GM19043 (cell line): ENCODE results near the gene RNF4.
"Not testable (repeated sequence)": the region's sequence is repeated elsewhere in the genome, so short reads cannot be mapped to it uniquely, and the experiment has no call there.

Experiments used
- ATAC-seq: cut with Tn5 transposase; IDR thresholded peaks from one replicate; pipeline ENCODE4 v1.9.1; 2021; ENCODE audit warnings: low read depth; ENCODE audit not compliant: unreplicated experiment

The RNF4 gene, protein sequence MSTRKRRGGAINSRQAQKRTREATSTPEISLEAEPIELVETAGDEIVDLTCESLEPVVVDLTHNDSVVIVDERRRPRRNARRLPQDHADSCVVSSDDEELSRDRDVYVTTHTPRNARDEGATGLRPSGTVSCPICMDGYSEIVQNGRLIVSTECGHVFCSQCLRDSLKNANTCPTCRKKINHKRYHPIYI

DNA sequence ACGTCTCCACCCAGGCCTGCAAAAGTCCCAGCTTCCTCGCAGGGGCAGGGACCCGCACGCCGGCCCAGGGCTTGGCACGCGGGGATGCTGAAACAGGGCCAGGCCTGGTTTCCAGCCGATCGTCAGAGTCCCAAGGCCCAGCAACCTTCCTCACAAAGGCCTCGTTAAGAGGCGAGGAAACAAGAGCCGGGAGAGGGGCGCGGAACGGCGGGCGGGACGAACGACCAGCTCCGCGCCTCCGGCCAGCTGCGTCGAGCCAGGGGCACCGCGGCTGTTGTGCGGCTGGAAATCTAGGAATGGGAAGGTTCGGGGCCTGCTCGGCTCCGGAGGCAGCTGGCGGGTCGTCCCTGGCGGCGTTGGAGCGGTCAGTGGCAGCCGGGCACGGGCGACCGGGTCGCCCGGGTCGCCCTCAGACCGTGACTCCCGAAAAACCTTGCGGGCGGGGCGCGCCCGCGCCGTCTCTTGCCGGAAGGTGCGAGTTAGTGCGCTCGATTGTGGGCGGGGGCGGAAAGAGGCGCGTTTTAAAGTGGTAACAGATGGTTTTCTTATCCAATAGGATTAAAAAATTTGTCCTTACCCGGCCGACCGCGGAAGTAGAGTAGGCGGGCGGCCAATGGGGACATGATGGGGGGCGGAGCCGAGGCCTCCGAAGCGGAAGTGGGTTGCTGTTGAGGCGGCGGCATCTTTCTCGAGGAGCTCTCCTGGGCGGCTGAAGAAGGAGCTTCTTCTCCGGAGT is at the start of gene RNF4:
RNF4 (plus strand) TSS at position 651 of the 736 bp plus-strand sequence. CDS start 21,388 bp downstream, outside the sequence.
- peak; percentile 75 for ATAC-seq

DNA sequence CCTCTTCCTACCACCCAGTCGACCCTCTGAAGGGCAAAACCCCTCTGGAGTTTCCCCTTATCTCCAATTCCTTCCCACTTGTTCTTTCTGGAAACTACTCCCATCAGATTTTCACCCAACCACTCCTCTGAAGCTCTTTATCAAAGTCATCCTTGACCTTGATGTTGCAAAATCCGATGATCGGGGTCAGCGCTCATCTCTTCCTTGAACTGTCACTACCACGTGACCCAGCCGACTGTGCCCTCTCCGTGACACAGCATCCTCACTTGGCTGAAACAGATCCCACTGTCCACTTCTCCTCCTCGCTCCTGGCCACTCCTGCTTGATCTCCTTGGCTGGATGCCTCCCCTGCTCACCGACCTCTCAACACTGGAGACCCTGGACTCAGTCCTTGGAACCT is 49.1 kb upstream of the RNF4 start:
- no peak for ATAC-seq

DNA sequence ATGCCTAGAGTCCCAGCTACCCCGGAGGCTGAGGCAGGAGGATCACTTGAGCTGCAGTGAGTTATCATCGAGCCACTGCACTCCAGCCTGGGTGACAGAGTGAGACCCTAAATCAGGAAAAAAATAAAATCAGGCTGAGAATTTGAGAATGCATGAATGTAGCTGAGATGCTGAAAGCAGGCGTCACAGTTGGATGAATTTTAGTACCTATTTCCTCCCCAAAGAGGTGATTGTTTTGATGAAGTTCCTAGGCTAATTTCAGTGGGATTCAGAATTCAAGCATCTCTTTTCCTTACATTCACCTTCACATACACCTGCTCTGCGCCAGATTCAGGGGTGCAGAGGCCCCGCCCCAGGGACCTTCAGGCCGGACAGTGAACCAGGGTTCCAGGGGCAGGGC is 47.0 kb upstream of the RNF4 start:
- ATAC-seq = no peak

DNA sequence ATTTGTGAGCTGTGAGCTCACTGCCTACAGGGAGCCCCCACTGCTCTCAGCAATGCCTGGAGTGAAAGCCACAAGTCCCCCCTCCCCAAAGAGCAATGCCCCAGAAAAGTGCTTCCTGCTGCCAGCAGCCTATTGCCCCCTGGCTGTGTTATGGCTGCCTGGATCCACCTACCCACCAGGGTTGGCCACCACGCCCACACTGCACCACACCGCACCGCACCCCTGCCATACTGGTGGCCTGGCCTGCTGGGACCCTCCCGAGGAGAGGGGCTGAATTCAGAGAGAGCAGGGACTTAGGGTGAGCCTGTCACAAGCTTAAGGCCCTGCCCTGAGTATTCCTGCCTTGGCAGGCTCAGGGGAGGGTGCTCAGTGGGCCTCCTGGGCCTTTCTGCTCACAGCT is 45.8 kb upstream of the RNF4 start:
- no peak for ATAC-seq

DNA sequence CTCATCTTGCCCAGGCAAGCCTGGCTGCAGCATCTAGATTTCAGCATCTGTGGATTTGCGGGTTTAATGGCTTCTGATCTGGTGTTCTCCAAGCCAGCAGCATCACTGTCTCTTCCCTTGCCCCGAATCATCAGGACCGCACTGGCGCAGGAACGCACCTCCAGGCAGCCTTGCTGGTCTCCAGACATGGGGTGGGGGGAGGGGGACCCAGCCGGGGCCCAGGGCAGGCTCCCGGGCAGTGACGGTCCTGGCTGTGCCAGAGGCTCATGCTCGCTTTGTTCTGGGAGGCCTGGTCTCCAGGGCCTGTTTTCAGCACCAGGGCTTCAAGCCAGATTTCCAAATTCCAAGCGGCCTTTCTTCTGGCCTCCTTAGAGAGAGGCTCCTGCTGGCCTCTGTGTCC is 45.2 kb upstream of the RNF4 start:
- no peak for ATAC-seq

DNA sequence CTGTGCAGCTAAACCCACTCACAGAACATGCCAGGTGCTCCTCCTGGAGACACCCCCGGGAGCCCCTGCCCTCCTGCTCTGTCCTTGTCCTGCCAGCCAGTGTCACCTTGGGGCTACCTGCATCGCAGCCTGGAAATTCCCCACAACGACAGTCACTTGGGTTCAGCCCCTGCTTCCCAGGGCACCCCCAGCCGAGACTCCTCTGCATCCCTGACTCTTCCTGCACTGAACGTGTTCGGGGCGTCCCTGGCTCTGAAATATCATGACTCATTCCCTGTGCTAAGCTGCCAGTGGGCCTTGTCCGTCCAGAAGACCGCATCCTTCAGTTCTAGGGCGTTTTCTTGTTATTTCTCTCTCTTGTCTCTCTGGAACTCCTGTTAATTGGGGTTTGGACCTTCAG is 44.3 kb upstream of the RNF4 start:
- no peak for ATAC-seq

DNA sequence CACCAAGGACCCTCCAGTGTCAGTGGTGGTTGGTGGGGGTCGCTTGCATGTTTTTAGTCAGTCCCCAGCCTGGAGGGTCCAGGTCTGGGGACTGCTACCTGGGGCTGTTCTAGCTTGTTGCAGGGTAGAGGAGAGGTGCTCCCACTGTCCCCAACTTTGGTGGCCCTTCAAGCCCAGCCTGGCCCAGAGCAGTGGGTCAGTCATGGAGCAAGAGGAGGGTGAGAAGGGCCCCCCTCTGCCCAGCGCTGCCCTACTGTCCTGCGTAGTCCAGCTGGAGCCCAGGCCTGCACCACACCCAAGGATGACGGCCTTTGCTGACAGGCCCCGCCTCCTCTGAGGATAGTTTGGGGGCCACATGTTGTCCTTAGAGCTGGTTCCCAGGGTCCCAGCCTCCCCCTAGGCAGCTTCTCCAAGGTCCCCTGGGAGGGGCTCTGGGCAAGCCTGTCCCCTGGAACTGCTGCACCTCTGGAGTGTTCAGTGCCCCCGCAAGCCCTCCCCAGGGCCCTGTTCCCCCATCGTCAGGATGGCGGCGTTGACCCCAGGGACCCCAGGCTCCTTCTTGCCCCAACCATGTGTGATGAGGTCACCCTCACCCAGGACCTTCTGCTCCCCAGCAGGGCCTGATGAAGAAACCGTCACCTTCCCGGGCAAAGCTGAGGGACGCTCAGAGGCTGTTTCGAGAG is 43.4 kb upstream of the RNF4 start:
- ATAC-seq = no peak

DNA sequence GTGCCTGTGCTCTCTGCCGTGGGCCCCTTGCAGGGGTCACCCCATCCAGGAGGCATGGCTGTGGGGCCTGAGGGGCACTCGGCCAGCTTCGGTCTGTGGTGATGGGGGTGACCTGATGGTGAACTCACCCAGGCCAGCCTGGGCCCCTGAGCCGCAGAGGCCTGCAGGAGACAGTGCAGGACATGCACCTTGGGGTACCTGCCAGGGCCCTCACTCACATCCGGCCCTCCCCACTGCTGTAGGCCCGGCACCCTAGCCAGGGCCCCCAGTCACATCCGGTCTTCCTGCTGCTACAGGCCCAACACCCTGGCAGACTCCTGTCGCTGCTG is 42.9 kb upstream of the RNF4 start:
- ATAC-seq = no peak

DNA sequence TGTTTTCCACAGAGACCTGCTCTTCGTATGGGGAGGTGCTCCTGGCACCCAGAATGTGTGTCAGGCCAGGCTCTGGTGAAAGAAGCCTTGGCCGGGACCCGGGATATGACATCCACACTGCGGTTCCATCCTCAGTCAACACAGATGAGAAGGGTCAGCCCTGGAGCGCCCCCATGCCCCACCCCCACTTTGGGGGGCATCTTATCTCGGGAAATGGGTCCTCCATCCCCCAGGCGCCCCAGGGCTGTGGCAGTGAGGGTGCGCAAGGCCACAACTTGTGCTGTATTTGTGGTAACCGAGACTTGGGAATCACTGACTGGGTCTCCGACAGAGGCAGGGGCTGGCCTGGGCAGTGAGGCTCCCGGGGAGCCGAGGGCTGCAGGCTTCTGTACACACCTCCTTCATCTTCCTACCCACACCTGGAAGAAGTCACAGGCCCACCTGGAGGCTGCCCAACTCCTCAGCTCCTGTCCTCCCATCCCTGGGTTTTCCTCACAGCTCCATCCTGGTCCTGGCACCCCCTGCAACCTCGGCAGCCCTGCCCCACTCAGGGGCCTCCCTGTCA is 42.1 kb upstream of the RNF4 start:
- ATAC-seq = no peak

DNA sequence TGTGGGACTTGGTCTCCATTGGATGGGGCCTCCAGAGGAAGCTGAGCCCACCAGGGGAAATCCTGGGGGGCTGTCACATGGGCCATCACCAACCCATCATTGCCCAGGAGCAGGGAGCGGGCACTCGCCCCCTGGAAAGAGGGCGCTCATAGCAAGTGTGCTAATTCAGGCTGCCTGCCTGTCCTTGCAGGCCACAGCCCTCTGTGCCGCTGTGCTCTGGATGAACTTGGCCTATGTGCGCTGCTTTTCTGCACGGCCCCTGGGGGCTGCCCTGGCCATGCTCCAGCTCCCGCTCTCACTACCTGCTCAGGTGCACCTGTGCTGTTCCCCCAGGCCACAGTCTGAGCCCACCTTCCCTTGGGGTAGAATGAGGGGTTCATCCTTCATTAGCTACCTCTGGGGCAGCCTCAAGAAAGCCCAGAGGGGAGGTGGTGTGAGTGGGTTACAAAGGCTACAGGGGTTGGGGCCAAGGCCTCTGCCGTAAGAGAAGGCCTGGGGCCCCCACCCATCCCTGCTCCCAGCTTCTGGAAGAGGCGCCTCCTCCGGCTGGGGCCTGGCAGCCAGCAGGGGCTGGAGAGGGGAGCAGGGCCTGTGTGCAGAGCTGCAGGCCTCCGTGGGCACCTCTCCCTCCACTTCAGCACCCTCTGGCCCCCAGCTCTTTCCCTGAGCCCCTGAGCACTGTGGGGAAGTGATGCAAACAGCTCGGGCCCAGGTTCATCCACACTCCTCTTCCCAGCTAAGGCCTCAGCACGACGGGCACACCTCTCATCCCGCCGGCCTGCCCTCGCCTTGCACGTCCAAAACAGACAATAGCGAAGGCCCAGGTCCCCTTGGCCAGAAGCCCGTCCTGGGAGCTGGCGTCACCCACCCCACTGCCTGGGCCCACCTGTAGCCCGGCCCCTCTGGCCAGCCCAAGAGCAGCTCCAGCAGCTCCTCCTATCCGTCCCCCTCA is 41.2 kb upstream of the RNF4 start:
- no peak for ATAC-seq

DNA sequence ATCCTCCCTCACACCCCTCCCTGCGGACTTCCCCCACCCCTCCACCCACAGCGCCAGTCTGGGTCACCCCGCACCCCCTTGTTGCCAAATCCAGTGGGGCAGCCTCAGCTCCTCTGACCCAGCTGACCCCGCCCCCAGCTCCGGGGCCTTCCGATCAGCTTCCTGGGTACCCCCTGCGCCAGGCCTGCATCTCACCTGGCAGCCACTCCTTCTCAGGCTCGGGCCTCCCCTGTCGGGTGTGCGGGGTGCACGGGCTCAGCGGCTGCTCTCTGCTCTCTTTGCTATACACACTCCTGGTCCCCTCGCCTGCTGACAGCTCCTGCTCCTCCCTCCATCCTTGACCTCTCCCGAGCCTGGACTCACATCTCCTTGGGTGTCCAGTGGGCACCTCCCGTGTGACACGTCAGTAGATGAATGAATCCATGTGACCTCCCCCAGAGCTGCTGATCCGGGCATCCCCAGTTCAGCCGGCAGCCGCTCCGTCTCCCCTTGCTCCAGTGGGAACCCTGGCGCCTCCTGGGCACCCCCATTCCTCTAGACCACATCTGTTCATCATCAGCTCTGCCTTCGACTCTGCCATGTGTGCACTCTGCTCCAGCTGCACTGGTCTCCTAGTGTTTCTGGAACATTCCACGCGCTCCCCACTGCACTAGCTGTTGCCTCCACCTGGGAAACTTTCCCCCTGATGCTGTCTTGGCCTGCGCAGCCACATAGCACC is 40.3 kb upstream of the RNF4 start:
- ATAC-seq = no peak

DNA sequence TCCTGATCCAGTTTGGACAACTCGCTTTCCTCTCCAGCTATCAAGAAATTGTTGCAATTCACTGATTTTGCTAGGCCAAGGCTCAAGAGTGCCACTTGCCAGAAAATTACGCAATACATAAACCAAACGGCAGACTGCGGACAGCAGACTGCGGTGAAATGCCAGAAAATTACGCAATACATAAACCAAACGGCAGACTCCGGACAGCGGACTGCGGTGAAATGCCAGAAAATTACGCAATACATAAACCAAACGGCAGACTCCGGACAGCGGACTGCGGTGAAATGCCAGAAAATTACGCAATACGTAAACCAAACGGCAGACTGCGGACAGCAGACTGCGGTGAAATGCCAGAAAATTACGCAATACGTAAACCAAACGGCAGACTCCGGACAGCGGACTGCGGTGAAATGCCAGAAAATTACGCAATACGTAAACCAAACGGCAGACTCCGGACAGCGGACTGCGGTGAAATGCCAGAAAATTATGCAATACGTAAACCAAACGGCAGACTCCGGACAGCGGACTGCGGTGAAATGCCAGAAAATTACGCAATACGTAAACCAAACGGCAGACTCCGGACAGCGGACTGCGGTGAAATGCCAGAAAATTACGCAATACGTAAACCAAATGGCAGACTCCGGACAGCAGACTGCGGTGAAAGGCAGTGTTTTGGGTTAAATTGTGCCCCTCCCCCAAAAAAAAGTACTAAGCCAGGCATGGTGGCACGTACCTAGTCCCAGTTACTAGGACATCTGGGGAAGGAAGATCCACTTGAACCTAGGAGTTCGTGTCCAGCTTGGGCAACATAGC is 38.8 kb upstream of the RNF4 start:
- not testable (repeated sequence) for ATAC-seq

DNA sequence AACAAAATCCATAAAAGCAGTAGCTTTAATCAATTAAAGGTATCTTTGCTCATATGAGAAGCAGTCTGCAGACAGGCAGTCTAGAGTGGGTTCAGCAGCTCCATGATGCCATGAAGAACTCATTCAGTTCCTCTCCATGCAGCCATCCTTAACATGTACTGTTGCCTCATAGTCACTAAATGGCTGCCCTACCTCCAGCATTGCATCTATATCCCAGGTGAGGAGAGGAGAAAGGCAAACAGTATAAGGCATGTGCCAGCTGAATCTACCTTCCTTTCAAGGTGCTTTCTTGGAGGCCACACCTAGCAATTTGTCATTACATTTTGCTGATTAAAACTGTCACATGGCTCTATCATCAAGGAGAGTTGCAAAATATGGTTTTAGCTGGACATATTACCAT is 36.9 kb upstream of the RNF4 start:
- ATAC-seq = no peak

DNA sequence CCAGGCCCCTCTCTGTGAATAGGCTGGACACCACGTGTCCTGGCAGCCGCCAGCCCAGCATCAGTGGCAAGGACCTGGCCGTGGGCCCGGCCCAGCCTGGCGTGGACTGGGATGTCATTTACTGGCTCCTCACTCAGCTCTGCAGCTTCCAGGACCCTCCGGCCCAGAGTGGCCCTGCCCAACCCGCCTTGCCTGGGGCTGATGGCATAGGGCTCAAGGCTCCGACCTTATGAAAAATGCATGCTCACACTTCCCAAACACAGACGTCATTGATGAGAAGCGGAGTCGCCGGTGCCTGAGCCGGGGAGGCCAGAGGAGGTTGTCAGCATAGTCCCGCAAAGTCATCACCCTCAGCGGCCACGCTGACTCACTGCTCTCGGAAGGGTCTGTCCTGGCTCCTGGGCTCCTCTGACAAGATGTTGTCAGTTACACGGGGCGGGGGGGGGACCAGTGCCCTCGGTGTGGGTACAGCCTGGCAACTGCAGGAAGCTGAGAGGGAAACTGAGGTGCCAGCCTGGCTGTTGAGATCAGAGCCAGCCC is 35.8 kb upstream of the RNF4 start:
- no peak for ATAC-seq

DNA sequence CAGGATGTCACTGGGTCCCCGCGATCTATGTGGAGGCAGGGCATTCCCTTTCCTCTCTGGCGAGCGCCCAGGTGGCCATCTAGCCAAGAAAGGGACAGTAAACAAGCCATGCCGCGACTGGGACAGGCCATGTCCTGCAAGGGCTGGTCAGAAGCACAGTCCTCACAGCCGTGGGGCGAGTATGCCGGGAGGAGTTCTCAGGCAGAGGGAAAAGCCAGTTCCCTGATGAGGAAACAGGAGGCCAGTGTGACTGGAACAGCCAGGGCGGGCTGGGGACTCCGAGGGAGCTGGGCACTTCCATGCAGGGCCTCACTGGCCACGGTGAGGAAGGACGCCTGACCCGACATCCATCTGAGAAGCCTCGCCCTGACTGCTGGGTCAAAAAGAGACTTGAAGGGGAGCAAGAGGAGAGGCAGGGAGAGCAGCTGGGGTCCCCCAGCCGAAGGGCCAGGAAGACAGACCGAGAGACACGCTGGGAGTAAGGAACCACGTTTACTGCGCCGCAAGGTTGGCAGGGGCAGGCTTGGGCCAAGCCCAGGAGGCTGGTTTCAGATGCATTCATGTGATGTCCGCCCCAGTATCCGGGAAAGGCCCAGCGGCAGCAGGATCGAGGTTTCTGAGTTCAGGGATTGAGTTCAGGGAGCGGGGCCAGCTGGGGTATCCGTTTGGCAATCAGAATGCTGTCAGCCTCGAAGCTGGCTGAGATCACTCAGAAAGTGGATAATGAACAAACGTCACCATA is 35.1 kb upstream of the RNF4 start:
- ATAC-seq = no peak

DNA sequence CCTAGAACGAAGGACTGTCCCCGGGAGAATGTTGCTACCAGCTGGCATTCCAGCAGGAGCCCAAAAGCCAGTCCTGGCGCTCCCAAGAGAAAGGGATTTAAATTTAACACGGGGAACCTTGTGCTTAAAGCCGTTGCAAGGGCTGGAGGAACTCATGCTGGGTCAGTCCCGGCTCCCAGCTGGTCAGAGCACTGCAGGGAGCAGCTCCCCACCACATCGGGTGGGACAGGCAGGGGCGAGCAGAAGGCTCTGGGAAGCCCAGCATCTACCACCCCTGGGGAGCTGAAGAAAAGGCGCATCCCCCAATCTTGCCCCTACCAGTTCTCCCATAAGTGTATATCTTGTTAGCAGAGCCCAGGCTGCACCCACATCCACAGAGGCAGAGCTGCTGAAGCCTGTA is 34.5 kb upstream of the RNF4 start:
- ATAC-seq = no peak

DNA sequence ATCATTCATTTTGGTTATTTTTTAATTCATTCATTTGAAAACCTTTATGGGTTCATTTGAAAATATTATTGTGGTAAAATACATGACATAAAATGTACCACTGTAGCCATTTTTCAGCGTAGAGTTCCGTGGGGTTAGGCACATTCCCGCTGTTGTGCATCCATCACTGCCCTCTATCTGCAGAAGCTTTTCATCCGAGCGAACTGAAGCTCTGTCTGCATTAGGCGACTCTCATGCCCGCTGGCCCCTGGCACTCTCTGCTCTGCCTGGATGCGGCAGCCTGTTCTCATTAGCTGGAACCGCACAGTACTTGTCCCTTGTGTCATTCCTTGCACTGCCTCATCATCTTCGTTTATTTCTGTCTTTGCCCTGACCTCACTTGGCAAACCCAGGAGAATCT is 32.6 kb upstream of the RNF4 start:
- ATAC-seq = no peak

DNA sequence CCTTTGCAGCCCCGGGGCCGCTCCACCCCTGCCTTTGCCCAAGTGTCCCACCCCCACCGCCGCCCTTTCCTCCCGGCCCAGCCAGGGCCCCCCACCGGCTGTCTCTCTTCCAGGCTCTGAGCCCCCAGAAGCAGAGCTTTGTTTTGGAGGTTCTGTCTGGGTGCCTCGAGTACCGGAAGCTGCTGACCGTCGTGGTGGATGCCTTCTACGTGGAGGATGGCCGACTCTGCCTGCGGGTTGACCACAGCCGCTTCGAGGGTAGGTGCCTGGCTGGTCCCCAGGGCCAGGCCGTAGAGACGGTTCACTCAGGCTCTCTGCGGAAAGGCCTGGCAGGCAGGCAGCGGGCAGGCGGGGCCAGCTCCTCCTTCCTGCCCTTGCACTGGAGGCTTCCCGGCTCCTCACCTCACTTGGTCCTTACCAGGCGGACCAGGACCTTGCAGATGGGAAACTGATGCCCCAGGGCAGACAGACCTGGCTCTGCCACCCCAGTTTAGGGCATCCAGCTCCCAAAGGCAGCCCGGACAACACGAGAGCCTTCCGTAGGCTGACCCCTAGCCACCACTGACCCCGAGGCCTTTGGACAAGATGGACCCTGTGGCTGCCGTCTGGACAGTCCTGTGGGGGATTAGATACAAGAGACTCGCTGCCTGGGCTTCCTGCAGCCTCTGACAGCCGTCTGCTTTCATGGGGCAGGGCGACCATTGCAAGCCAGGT is 32.0 kb upstream of the RNF4 start:
- no peak for ATAC-seq
